Neuron (in vitro differentiated cells): ENCODE measurements around the gene NUFIP1.
A peak's percentile ranks its signal among the peaks of the same experiment; 100 is the strongest.

Experiments
- H2AFZ ChIP-seq: one replicate; pipeline ENCODE4 v1.6.1; 2013; ENCODE audit warnings: low read depth, mild to moderate bottlenecking, inconsistent platforms, low read length, moderate library complexity
- H3K27me3 ChIP-seq: one replicate; pipeline ENCODE4 v1.6.1; 2013; ENCODE audit warnings: low read length; ENCODE audit not compliant: insufficient read depth
- H3K36me3 ChIP-seq: one replicate; pipeline ENCODE4 v1.6.1; 2013; ENCODE audit warnings: low read length; ENCODE audit not compliant: insufficient read depth
- H3K4me1 ChIP-seq: one replicate; pipeline ENCODE4 v1.6.1; 2013; ENCODE audit warnings: low read length; ENCODE audit not compliant: insufficient read depth
- H3K4me3 ChIP-seq: 2 replicates; pipeline ENCODE4 v1.5.1; 2013; ENCODE audit warnings: mild to moderate bottlenecking, low read length, moderate library complexity
- H3K9me3 ChIP-seq: one replicate; pipeline ENCODE4 v1.6.1; 2013; ENCODE audit warnings: low read length

The NUFIP1 gene

DNA sequence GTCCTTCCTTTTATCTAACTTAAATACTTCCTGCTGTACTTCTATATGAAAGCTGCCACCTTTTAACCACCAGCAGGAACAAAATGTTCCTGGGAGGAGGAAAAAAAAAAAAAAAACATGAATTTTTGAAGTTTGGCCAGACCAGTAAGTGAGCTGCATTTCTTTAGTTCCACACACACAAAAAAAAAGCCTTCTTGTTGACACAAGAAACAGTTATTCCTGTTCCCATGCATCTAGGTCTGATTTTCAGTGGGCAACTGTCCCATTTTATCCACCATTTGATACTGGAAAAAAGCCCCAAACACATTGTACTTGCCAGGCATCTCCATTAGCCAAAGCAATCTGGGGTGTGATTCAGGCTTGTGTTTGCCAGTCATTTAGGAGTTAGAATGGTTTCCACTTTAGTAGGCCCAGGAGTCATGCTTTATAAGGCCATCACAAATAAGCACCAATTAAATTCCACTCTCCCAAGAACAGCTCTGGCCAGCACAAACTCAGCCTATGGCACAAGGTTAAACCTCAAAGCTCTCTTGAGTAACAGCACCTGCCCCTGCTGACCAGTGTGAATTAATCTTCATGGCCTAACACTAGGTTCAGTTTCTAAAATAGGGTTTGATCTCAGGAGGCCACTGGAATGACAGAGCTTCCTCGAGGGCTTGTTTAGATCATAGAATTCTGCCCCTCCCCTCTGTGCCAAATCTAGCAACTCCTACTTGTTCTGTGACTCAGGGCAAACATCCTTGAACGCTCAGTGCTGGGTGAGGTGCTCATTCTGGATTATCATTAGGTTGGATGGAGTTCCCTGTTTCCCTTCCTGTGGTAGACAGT, 67.1 kb downstream of the NUFIP1 start:
- Histone ChIP-seq H3K9me3 (no peaks in the 10 kb centered on the region), H2AFZ (no peak overlapping the region), H3K27me3 (no peaks in the 10 kb centered on the region), H3K4me3 (no peak overlapping the region), H3K36me3 (no peaks in the 10 kb centered on the region), H3K4me1 (peaks cover 9% of the 10 kb centered on the region)

GRCh38 chr13:44921246-44921877, 67.9 kb downstream of the NUFIP1 start:
- Histone ChIP-seq H2AFZ (no peak overlapping the region), H3K27me3 (no peaks in the 10 kb centered on the region), H3K9me3 (no peaks in the 10 kb centered on the region), H3K4me1 (peaks cover 11% of the 10 kb centered on the region), H3K36me3 (no peaks in the 10 kb centered on the region), H3K4me3 (no peak overlapping the region)

DNA sequence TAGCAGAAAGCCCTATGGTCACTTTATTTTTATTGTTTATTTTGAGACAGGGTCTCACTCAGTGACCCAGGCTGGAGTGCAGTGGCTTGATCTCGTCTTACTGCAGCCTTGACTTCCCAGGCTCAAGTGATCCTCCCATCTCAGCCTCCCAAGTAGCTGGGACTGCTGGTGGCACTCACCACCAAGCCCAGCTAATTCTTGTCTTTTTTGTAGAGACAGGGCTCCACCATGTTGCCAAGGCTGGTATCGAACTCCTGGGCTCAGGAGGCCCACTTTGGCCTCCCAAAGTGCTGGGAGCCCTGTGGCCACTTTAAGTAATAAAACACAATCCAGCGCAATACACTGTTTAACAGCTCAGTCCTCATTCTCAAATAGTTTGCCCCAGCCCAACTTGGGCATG, 69.3 kb downstream of the NUFIP1 start:
- peaks cover 11% of the 10 kb centered on the region for H3K4me1 ChIP-seq
- H3K36me3 ChIP-seq = no peaks in the 10 kb centered on the region
- no peaks in the 10 kb centered on the region for H3K27me3 ChIP-seq
- no peak overlapping the region for H3K4me3 ChIP-seq
- no peaks in the 10 kb centered on the region for H3K9me3 ChIP-seq
- no peak overlapping the region for H2AFZ ChIP-seq

- no peaks in the 10 kb centered on the region for H3K9me3 ChIP-seq
- peaks cover 11% of the 10 kb centered on the region for H3K4me1 ChIP-seq
- no peaks in the 10 kb centered on the region for H3K27me3 ChIP-seq
- no peaks in the 10 kb centered on the region for H3K36me3 ChIP-seq
- peak overlapping the region; percentile 60 for H3K4me3 ChIP-seq
- H2AFZ ChIP-seq = peak overlapping the region; percentile 64
Observed at GRCh38 chr13:44919104-44919804, 70.0 kb downstream of the NUFIP1 start.

- H3K27me3 ChIP-seq = no peaks in the 10 kb centered on the region
- no peaks in the 10 kb centered on the region for H3K9me3 ChIP-seq
- peaks cover 11% of the 10 kb centered on the region for H3K4me1 ChIP-seq
- peak overlapping the region; percentile 64 for H2AFZ ChIP-seq
- H3K36me3 ChIP-seq = no peaks in the 10 kb centered on the region
- peak overlapping the region; percentile 60 for H3K4me3 ChIP-seq
Observed at GRCh38 chr13:44918326-44919103, 70.8 kb downstream of the NUFIP1 start.

DNA sequence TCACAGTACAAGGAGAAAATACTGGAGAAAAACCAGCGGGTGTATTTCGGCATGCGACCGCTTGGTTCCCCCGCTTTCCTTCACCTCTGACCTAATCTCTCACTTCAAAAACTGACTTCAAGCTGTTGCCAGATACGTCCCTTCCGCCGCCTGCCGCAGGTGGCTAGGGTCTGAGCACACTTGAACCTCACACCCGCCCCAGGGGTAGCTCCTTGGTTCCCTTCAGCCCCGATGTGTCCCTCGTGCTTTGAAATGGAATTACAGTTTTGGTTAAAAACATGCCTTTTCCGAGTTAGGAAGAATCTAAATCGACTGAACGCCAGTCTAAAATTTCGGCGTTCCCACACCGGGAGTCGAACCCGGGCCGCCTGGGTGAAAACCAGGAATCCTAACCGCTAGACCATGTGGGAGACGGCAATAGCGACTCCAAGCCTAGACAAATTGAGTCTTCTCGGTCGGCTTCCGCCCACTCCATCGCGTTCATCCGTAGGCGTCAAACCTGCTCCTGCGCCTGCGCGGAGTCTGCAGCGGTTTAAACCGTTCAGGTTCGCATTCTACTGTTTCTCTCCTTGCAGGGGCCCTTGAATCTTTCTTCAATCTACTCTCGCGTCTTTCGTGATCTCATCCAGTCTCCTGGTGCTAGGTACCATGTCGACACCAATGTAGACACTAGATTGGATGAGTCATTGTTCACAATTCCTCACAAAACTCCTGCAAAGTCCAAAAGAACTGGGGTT, 71.5 kb downstream of the NUFIP1 start:
- no peaks in the 10 kb centered on the region for H3K27me3 ChIP-seq
- H3K4me3 ChIP-seq = peak overlapping the region; percentile 60
- peak overlapping the region; percentile 64 for H2AFZ ChIP-seq
- no peaks in the 10 kb centered on the region for H3K9me3 ChIP-seq
- peaks cover 11% of the 10 kb centered on the region for H3K4me1 ChIP-seq
- no peaks in the 10 kb centered on the region for H3K36me3 ChIP-seq

- H3K36me3 ChIP-seq = no peaks in the 10 kb centered on the region
- H3K4me1 ChIP-seq = peaks cover 9% of the 10 kb centered on the region
- no peak overlapping the region for H3K4me3 ChIP-seq
Observed at GRCh38 chr13:44912278-44913016, 76.8 kb downstream of the NUFIP1 start.

GRCh38 chr13:44908712-44909111, 80.6 kb downstream of the NUFIP1 start:
- Histone ChIP-seq H3K4me3 (no peak overlapping the region), H3K9me3 (peaks cover 10% of the 10 kb centered on the region), H3K4me1 (peaks cover 42% of the 10 kb centered on the region), H3K36me3 (no peaks in the 10 kb centered on the region), H3K27me3 (no peaks in the 10 kb centered on the region), H2AFZ (no peak overlapping the region)

More at GRCh38 chr13:44912278-44913016, 76.8 kb downstream of the NUFIP1 start:
- Histone ChIP-seq H3K27me3 (no peaks in the 10 kb centered on the region), H2AFZ (no peak overlapping the region), H3K9me3 (peaks cover 10% of the 10 kb centered on the region)

- no peaks in the 10 kb centered on the region for H3K27me3 ChIP-seq
- H3K9me3 ChIP-seq = peaks cover 10% of the 10 kb centered on the region
- H3K4me3 ChIP-seq = no peak overlapping the region
- no peaks in the 10 kb centered on the region for H3K36me3 ChIP-seq
- H3K4me1 ChIP-seq = peaks cover 46% of the 10 kb centered on the region
- H2AFZ ChIP-seq = no peak overlapping the region
Observed at GRCh38 chr13:44908266-44908665, 81.0 kb downstream of the NUFIP1 start.

DNA sequence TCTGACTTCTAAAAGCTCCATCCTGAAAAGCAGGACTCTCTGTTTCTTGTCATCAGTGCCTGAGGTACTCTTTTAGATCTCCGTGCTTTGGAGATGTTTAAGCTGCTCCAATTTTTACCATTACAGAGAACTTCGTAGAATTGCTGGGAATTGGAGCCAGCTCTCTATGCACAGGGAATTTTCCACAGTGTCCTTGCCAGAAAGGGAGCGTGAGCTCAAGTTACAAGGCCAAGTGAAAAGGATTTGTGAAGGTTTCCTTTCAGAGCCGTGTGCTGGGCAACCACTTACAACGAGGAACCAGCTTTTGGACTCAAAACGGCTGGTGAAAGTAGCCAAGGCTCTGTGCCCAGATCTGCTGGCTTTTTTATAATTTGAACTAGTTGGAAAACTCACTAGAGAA, 82.6 kb downstream of the NUFIP1 start:
- peak overlapping the region; percentile 72 for H2AFZ ChIP-seq
- H3K27me3 ChIP-seq = no peaks in the 10 kb centered on the region
- H3K4me3 ChIP-seq = no peak overlapping the region
- peaks cover 7% of the 10 kb centered on the region for H3K9me3 ChIP-seq
- H3K36me3 ChIP-seq = no peaks in the 10 kb centered on the region
- peaks cover 61% of the 10 kb centered on the region for H3K4me1 ChIP-seq

DNA sequence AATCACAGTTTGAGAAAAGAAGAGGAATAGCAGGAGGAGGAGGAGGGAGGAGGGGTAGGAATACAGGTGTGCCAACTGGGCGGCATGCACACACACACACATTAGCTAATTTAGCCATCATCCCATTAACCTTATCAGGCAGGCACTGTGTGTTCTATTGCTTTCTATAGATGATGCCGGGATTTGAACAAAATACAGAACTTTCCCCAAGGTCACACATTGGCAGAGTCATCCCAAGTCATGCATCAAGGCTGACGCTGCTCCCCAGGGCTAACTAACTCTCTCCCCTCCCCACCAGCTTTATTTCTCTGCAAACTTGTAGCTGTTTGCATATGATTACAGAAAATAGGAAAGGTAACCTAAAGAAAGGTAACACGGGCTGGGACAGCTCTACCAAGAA, 83.0 kb downstream of the NUFIP1 start:
- Histone ChIP-seq H2AFZ (no peak overlapping the region), H3K9me3 (peaks cover 3% of the 10 kb centered on the region), H3K4me1 (peaks cover 66% of the 10 kb centered on the region), H3K27me3 (no peaks in the 10 kb centered on the region), H3K4me3 (no peak overlapping the region), H3K36me3 (no peaks in the 10 kb centered on the region)

DNA sequence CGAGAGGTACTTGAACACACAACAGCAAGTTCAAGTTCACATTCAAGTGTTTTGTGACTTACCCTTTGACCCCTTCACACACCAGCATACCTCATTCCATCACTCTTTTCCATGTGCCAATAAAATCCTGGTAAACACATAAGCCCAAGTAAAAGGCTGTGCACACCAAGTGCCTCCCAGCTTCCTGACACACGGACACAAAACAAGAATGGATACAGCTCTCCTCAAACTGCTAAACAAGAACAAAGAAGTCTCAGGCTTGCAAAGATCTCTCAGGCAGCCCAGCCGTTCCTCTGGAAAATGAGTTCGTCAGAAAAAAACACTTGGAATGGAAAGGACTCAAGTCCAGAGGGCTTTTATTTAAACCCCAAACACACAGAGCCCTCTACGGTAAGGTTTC, 83.7 kb downstream of the NUFIP1 start:
- no peaks in the 10 kb centered on the region for H3K27me3 ChIP-seq
- no peaks in the 10 kb centered on the region for H3K36me3 ChIP-seq
- H2AFZ ChIP-seq = no peak overlapping the region
- peaks cover 68% of the 10 kb centered on the region for H3K4me1 ChIP-seq
- H3K9me3 ChIP-seq = no peaks in the 10 kb centered on the region
- no peak overlapping the region for H3K4me3 ChIP-seq
